HepG2 (cell line): Measurements from ENCODE around the gene DLG2. TPM values are rescaled to one million over a fixed set of nuclear protein-coding genes. Genes with fewer than 3 reads are reported as not detected.

ENCODE experiments used
- ATAC-seq: fragments of 200-7000 bp; cut with Tn5 transposase; 3 replicates; pipeline ENCODE4 v1.9.1; 2020; ENCODE audit warnings: mild to moderate bottlenecking, moderate library complexity
- BruUV-seq: library from RNA; stranded (reverse); fragments of 400-500 nt; replicated peaks from 2 replicates; lab custom pipeline; 2021; lab: Mats Ljungman, UMichigan
- CTCF ChIA-PET: fragments of 300-600 bp; formaldehyde crosslinking; extraction: SDS; loops from one replicate; lab custom pipeline; 2021; ENCODE audit warnings: low total read pairs, inconsistent platforms, low intra/inter-chr PET ratio; lab: Yijun Ruan, JAX
- POLR2A ChIA-PET: fragments of 350-600 bp; sonication (Branson Sonifier 250); formaldehyde crosslinking; loops from one replicate; lab custom pipeline; 2020; ENCODE audit warnings: antibody characterized with exemption, inconsistent platforms; lab: Yijun Ruan, JAX
- DNase-seq: peaks from one replicate; pipeline ENCODE4 v3.0.0-alpha.2; 2015; ENCODE audit warnings: low spot score
- FAIRE-seq: peaks from 3 replicates; lab custom pipeline; 2011; peaks lifted over from hg19 to GRCh38; lab: Jason Lieb, UNC
- H2AFZ ChIP-seq: one replicate; pipeline ENCODE4 v1.6.1; 2011; ENCODE audit warnings: low read length, inconsistent platforms
- H3K27ac ChIP-seq: fragments of 300-600 bp; 3 replicates; pipeline ENCODE4 v1.8.0; 2011; ENCODE audit warnings: mixed run types, mild to moderate bottlenecking, mixed read lengths, low read length, inconsistent platforms; ENCODE audit not compliant: insufficient read depth; ENCODE audit errors: extremely low read length
- H3K27me3 ChIP-seq, 2 experiments: fragments of 200-600 bp in 1 of 2; 2 replicates in 1 of 2; 3 replicates in 1 of 2; pipeline versions ENCODE4 v1.6.0 to v1.8.0; 2011; ENCODE audit warnings: low read length in 2 of 2, mild to moderate bottlenecking in 2 of 2, moderate library complexity in 2 of 2, inconsistent platforms in 1 of 2; ENCODE audit not compliant: insufficient read depth in 2 of 2, control insufficient read depth in 1 of 2
- H3K36me3 ChIP-seq, 2 experiments: fragments of 200-600 bp in 1 of 2; replicated peaks in 1 of 2; 2 replicates in 1 of 2; 3 replicates in 1 of 2; pipeline versions ENCODE4 v1.5.1 to v1.8.0; 2011; ENCODE audit warnings: low read length in 2 of 2, inconsistent platforms in 1 of 2; ENCODE audit not compliant: insufficient read depth in 2 of 2, control insufficient read depth in 1 of 2
- H3K4me1 ChIP-seq: 2 replicates; pipeline ENCODE4 v1.5.1; 2012; ENCODE audit warnings: low read length, inconsistent platforms; ENCODE audit not compliant: insufficient read depth
- H3K4me2 ChIP-seq: 2 replicates; pipeline ENCODE4 v1.6.0; 2011; ENCODE audit warnings: low read depth, low read length, inconsistent platforms
- H3K4me3 ChIP-seq, 3 experiments: fragments of 200-600 bp in 1 of 3; sonication (generic), shearing (Covaris generic) in 1 of 3; replicated peaks in 1 of 3; 2 replicates each; pipeline ENCODE4 v1.5.1; 2011 to 2016; ENCODE audit warnings: low read length in 3 of 3, inconsistent platforms in 2 of 3, low read depth in 2 of 3, mild to moderate bottlenecking in 2 of 3, control low read depth in 1 of 3, mixed read lengths in 1 of 3; ENCODE audit not compliant: insufficient read depth in 1 of 3
- H3K79me2 ChIP-seq: one replicate; pipeline ENCODE4 v1.6.1; 2011; ENCODE audit warnings: low read length, inconsistent platforms; ENCODE audit not compliant: insufficient read depth
- H3K9ac ChIP-seq: 2 replicates; pipeline ENCODE4 v1.6.0; 2011; ENCODE audit warnings: mild to moderate bottlenecking, low read depth, low read length, inconsistent platforms; ENCODE audit not compliant: insufficient read depth
- H3K9me3 ChIP-seq: 2 replicates; pipeline ENCODE4 v1.5.1; 2012; ENCODE audit warnings: mild to moderate bottlenecking, low read length
- H4K20me1 ChIP-seq: 2 replicates; pipeline ENCODE4 v1.6.0; 2011; ENCODE audit warnings: inconsistent platforms, mild to moderate bottlenecking, low read length, moderate library complexity; ENCODE audit not compliant: insufficient read depth
- CTCF ChIP-seq: sonication (generic); formaldehyde crosslinking; IDR thresholded peaks from 2 replicates; pipeline ENCODE4 v1.5.0; 2020; ENCODE audit warnings: mild to moderate bottlenecking, missing genetic modification reagents, moderate library complexity
- ELF1 ChIP-seq: sonication (generic); formaldehyde crosslinking; IDR thresholded peaks from 2 replicates; pipeline ENCODE4 v1.4.0; 2020; ENCODE audit warnings: missing genetic modification reagents
- RNF2 ChIP-seq: fragments of 450-650 bp; conservative IDR thresholded peaks from 2 replicates; pipeline ENCODE4 v1.6.1; 2016; ENCODE audit warnings: low read depth
- STAG1 ChIP-seq: sonication (generic); formaldehyde crosslinking; IDR thresholded peaks from 2 replicates; pipeline ENCODE4 v1.4.0; 2020; ENCODE audit warnings: missing genetic modification reagents
- THAP11 ChIP-seq: IDR thresholded peaks from 2 replicates; pipeline ENCODE4 v1.6.1; 2016; ENCODE audit warnings: missing biosample characterization, missing genetic modification reagents
- ZBTB3 ChIP-seq: sonication (generic); formaldehyde crosslinking; IDR thresholded peaks from 2 replicates; pipeline ENCODE4 v1.4.0; 2020; ENCODE audit warnings: low read depth, mild to moderate bottlenecking, moderate library complexity, missing genetic modification reagents, borderline replicate concordance
- ZFX ChIP-seq: sonication (generic); formaldehyde crosslinking; IDR thresholded peaks from 2 replicates; pipeline ENCODE4 v1.4.0; 2020; ENCODE audit warnings: mild to moderate bottlenecking, low read depth, missing genetic modification reagents, moderate library complexity
- ZNF230 ChIP-seq: sonication (generic); formaldehyde crosslinking; IDR thresholded peaks from 2 replicates; pipeline ENCODE4 v1.4.0; 2020; ENCODE audit warnings: mild to moderate bottlenecking, missing genetic modification reagents
- ZNF331 ChIP-seq: sonication (generic); formaldehyde crosslinking; IDR thresholded peaks from 2 replicates; pipeline ENCODE4 v1.4.0; 2020; ENCODE audit warnings: missing genetic modification reagents
- WGBS: methylation state at CpG from one replicate; pipeline ENCODE4 v1.1.6; 2017; ENCODE audit warnings: low lambda C conversion rate; 5-methylcytosine and 5-hydroxymethylcytosine counted together
- in situ Hi-C: cut with HindIII; loops from 2 replicates; pipeline ENCODE4 v1.10.0; 2017; ENCODE audit warnings: low pct_unique_long_range_greater_than_20kb; ENCODE audit not compliant: extremely low pct_ligation_motif_present
- intact Hi-C: fragments of 100-400 bp; cut with micrococcal nuclease; formaldehyde crosslinking; loops from one replicate; pipeline ENCODE4 v1.10.0; 2022; ENCODE audit not compliant: unreplicated experiment
- polyA plus RNA-seq, 8 experiments: library from polyadenylated mRNA; depleted of rRNA in 3 of 8; stranded (reverse) in 7 of 8; unstranded in 1 of 8; fragments of >200 nt; fragmentation: Illumina TruSeq in 4 of 8; extraction: Trizol in 4 of 8; gene quantifications; 2 replicates each; pipeline versions ENCODE4 v1.2.1 to v1.2.3, GENCODE V29; 2011 to 2016; ENCODE audit warnings: low read depth in 4 of 8, missing spikeins in 1 of 8, mixed read lengths in 1 of 8; ENCODE audit not compliant: insufficient read depth in 1 of 8
- total RNA-seq, 5 experiments: library from RNA; depleted of rRNA; stranded (reverse); fragments of >200 nt; fragmentation: Illumina TruSeq; extraction: Trizol; gene quantifications; 2 replicates each; pipeline ENCODE4 v1.2.3, GENCODE V29; 2016; ENCODE audit warnings: low read depth in 1 of 5

Gene DLG2
- total and polyA plus RNA-seq, 2 of the 13 experiments (the other 11 are each of a cell fraction or from before 2014, with no cell fraction given): 0.46 to 1.0 TPM

DNA sequence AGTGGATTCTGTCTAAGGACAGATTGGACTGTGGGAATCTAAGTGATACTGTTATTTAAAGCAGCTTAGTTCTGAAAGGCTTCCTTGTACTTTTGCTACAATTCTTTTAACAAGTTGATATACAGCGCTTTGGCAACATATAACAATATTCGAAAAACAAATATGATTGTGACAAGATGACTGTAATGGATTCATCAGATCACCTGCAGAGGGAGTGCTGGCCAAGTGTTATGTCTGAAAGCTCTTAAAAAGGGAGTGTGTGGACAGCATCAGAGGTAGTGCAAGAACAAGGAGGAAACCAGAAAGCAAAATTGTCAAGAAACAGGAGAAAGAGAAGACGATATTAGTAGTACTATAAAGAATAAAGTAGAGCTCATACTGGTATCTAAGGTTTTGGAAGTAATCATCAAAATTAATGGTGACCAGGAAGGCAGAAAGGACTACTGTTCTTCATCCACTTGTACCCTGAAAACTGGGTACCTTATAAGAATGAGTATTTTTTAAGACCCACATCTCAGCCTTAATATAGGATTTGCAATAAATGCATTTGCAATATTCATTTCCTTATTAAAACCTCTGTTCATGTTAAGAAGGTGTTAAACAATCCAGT lies 1229.0 kb downstream of the DLG2 start:
- CTCF ChIA-PET: no interaction called here
- 0 out of 2 replicates have a peak, but pooled peaks have one; percentile 12 for TF ChIP-seq CTCF
- no peak for TF ChIP-seq THAP11
- TF ChIP-seq ELF1: no peak
- TF ChIP-seq RNF2: no peak
- 0 out of 2 replicates have a peak, but pooled peaks have one; percentile 23 for TF ChIP-seq STAG1 (CRISPR knock-in tag)
- no peak for TF ChIP-seq ZNF331 (CRISPR knock-in tag)
- no peak for TF ChIP-seq ZNF230
- TF ChIP-seq, all 625 proteins: peak for 2
- FAIRE-seq (no peak), DNase-seq (peak; percentile 7), ATAC-seq (peak; percentile 53)
- Histone ChIP-seq H3K4me1 (no peaks in the 10 kb centered on the region), H3K27ac (no peak overlapping the region), H4K20me1 (no peaks in the 10 kb centered on the region), H3K9me3 (no peaks in the 10 kb centered on the region), H3K9ac (no peak overlapping the region), H3K4me3 (no peak overlapping the region), H3K79me2 (no peaks in the 10 kb centered on the region), H2AFZ (no peak overlapping the region), H3K4me2 (no peak overlapping the region), H3K27me3 (no peaks in the 10 kb centered on the region), H3K36me3 (no peaks in the 10 kb centered on the region)
- POLR2A ChIA-PET: no interaction called here
- WGBS: 1% methylated on average over 3 of the region's 3 CpGs
- intact Hi-C loops: loop anchor here (5.0 kb wide), 1 partner anchor 129 kb away; no protein-coding TSS in a partner anchor
- in situ Hi-C loops: loop anchor here (10.0 kb wide), 1 partner anchor 127 kb away; no protein-coding TSS in a partner anchor
- BruUV-seq: no TSS peak

GRCh38 chr11:84396521-84396920 lies 1230.6 kb downstream of the DLG2 start:
- no TSS peak for BruUV-seq
- CTCF ChIA-PET: no interaction called here
- intact Hi-C loops: loop anchor here (5.0 kb wide), 1 partner anchor 131 kb away; no protein-coding TSS in a partner anchor
- FAIRE-seq (no peak), DNase-seq (no peak), ATAC-seq (no peak)
- Histone ChIP-seq H3K27ac (no peak overlapping the region), H2AFZ (no peak overlapping the region), H4K20me1 (no peaks in the 10 kb centered on the region), H3K4me2 (no peak overlapping the region), H3K9me3 (no peaks in the 10 kb centered on the region), H3K36me3 (no peaks in the 10 kb centered on the region), H3K27me3 (no peaks in the 10 kb centered on the region), H3K4me3 (no peak overlapping the region), H3K9ac (no peak overlapping the region), H3K79me2 (no peaks in the 10 kb centered on the region), H3K4me1 (no peaks in the 10 kb centered on the region)
- WGBS: 31% methylated on average over 3 of the region's 3 CpGs
- TF ChIP-seq ZBTB3: no peak
- TF ChIP-seq ZFX (CRISPR knock-in tag): no peak
- in situ Hi-C loops: loop anchor here (10.0 kb wide), 1 partner anchor 128 kb away; no protein-coding TSS in a partner anchor
- POLR2A ChIA-PET: no interaction called here
